HG03442 (cell line): ENCODE data around the gene FGD2.

ENCODE experiments used
- ATAC-seq: cut with Tn5 transposase; IDR thresholded peaks from one replicate; pipeline ENCODE4 v1.9.1; 2021; ENCODE audit warnings: mild to moderate bottlenecking, moderate library complexity; ENCODE audit not compliant: unreplicated experiment

The FGD2 gene, protein sequence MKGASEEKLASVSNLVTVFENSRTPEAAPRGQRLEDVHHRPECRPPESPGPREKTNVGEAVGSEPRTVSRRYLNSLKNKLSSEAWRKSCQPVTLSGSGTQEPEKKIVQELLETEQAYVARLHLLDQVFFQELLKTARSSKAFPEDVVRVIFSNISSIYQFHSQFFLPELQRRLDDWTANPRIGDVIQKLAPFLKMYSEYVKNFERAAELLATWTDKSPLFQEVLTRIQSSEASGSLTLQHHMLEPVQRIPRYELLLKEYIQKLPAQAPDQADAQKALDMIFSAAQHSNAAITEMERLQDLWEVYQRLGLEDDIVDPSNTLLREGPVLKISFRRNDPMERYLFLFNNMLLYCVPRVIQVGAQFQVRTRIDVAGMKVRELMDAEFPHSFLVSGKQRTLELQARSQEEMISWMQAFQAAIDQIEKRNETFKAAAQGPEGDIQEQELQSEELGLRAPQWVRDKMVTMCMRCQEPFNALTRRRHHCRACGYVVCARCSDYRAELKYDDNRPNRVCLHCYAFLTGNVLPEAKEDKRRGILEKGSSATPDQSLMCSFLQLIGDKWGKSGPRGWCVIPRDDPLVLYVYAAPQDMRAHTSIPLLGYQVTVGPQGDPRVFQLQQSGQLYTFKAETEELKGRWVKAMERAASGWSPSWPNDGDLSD

GRCh38 chr6:37005061-37005810 is at the start of gene FGD2:
Gene FGD2 (plus strand): TSS chr6:37005655. CDS start chr6:37005818, 163 bp downstream.
- peak; percentile 57 for ATAC-seq

DNA sequence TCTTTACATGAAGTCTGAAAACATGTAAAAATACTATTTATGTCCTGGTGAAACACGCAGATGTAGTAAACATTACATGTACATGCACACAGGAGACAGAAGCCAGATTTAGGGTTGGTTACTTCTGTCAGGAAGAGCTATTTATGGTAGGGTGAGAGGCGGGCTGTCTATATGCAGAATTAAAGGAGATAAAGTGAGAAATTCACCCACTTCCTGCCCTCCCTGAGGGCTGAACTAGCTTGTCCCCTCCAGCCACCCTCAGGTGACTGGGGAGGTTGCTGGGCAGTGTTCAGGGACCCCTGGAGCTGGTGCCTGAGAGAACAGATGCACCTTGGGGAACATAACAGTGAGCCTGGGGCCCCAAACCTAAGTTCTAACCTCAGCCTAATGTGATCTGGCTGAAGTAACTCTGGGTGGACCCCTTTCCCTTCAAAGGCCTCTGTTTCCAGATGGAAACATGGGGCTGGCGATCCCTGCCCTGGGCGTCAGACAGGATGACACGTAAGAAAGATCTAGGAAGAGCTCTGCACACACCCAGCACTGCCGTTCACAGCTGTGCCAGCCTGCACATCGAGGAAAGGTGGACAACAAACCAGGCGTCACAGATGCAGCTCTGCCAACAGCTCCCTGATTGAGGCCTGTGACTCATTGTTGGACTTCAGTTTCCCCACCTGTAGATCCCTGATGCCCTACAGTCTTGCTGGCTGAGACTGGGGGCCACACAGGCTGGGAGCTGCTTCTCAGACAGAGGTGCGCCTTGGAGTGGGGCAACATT is 49.6 kb upstream of the FGD2 start:
- ATAC-seq = no peak

DNA sequence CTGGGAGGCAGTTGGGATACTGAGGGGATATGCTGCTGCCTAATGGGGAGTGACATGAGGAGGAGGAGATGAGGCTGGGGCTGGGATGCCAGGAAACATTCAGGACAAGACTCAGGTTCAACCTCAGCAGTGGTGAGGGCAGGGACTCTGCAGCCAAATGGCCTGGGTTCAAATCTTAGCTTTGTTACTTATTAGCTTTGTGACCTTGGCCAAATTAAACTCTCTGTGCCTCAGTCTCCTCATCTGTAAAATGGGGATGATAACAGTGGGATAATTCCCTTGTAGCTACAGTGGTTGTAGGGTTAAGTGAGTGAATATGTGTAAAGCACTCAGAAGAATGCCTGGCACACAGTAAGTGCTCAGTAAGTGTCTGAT is 49.0 kb upstream of the FGD2 start:
- ATAC-seq = no peak

- no peak for ATAC-seq
Measured at GRCh38 chr6:36957773-36958271, 47.6 kb upstream of the FGD2 start.

GRCh38 chr6:36958775-36959554 is 46.5 kb upstream of the FGD2 start:
- no peak for ATAC-seq

DNA sequence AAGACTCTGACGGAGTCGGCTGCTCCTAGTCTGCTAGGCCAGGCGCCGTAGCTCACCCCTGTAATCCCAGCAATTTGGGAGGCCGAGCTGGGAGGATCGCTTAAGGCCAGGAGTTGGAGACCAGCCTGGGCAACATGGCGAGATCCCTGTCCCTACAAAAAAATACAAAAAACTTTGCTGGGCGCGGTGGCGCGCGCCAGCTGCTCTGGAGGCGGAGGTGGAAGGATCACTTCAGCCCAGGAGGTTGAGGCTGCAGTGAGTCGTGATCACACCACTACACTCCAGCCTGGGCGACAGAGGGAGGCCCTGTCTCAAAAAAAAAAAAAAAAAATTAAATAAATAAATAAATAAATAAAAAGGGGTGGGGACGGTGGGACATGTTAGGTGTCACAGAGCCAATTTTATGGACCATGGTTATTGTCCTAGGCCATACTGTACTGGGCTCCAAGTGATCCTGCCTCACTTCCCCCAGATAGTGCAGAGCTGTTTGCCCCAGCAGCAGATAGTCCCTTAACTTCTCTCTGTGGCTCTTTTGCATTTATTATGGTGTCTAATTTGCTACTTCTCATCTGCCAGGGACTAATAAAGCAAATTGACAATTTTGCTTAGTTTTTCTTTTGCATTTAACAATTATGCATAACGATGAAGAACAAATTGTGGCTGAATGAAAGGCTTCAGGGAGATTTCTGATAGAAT is 45.8 kb upstream of the FGD2 start:
- ATAC-seq = no peak

DNA sequence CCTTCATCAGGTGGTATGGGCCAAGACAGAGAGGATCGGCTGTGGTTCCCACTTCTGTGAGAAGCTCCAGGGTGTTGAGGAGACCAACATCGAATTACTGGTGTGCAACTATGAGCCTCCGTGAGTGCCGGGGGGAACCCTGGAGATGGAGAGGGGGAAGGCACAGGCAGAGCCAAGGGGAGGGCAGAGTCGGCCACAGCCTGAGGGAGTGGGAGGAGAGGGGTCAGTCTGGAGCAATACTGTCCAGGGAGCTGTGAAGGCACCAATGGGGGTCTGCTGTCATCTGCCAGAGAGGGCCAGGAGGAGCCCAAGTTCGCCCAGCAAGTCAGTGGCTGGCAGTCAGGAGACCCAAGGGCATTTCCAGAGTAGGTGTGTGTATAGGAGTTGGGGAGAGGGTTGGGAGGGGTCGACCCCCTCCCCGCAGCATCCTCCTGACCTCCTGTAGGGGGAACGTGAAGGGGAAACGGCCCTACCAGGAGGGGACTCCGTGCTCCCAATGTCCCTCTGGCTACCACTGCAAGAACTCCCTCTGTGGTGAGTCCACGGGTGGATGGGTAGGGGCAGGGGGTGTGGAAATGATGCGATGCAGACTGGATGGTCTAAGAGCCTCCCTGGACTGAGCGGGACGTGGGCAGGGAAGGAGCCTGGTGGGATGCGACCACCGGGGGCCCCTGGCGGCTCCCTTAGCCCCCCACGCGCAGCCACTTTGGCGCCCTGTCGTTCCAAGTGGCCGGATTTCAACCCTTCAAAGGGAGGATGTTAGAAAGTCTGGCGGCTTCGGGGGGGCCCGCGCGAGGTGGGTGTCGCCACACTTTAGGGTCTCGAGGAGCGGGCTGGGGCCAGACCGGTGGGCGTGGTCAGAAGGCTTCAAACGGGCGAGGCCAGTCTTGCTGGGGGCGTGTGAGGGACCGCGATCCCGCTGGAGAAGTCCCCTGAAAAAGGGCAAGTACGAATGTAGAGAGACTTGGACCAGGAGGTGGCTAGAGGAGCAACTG is 43.7 kb upstream of the FGD2 start:
- no peak for ATAC-seq

GRCh38 chr6:36962874-36963273 is 42.6 kb upstream of the FGD2 start:
- no peak for ATAC-seq

GRCh38 chr6:36963451-36964290 is 41.8 kb upstream of the FGD2 start:
- no peak for ATAC-seq

GRCh38 chr6:36964349-36964748 is 41.1 kb upstream of the FGD2 start:
- ATAC-seq = no peak

DNA sequence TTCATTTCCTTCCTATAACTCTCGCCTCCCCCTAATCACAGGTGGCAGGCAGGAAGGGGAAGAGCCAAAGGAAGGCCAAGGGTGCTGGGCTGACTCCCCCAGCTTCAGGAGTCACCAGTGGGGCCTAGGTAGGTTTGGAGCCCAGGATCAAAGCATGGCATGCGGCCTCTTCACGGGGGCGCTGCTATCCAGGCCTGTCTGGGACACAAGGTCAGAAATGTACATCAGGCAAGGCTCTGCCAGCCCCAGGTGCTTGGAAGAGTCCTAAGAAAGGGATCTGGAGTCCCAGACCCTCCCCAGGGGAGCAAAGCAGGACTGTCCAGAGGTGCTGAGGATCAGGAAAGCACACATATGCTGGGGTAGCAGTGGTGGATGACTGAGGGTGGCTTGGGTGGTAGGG is 40.5 kb upstream of the FGD2 start:
- no peak for ATAC-seq

GRCh38 chr6:36967301-36967700 is 38.2 kb upstream of the FGD2 start:
- ATAC-seq = no peak

- ATAC-seq = no peak
Measured at GRCh38 chr6:36967757-36968156, 37.7 kb upstream of the FGD2 start.

DNA sequence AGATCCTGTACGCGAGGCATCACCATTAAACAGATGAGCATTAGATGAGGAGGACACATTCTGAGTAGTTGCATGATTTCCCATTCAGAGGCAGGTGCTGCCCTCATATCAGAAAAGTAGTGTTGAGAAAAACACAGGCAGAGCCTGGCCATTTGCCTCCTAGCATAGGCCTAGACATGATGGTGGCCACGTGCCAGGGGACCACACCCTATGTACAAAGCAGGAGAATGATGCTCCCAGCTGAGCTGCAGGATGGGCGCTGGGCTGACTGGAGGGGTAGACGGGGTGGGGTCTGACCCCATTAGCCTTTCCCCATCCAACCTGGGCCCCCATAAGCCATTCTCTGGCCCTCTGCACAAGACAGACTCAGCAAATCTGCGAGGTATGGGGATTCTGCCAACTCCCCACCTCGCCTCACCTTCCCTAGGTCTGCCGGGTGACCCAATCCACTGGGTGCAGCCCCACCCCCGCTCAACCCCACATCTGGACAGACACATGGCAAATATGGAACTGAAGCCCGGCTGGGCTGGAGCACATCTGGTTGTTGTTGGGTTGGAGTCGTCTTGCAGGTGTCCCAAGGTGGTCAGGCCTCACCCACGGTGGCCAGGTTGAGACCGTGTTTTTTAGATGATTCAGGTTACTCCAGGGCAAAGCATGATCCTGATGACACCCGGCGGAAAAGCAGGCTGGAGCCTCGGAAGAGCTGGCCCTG is 37.0 kb upstream of the FGD2 start:
- no peak for ATAC-seq

- no peak for ATAC-seq
Measured at GRCh38 chr6:36969240-36969691, 36.2 kb upstream of the FGD2 start.

GRCh38 chr6:36969988-36970891 is 35.2 kb upstream of the FGD2 start:
- no peak for ATAC-seq
